K562 (cell line): ENCODE data around the gene SDK1. TPM values are rescaled to one million over a fixed set of nuclear protein-coding genes. Genes with fewer than 3 reads are reported as not detected.

ENCODE experiments used
- ATAC-seq: fragments of 200-7000 bp; cut with Tn5 transposase; 3 replicates; pipeline ENCODE4 v1.9.1; 2020; ENCODE audit warnings: moderate library complexity
- BruUV-seq: library from RNA; stranded (reverse); fragments of 400-500 nt; replicated peaks from 2 replicates; lab custom pipeline; 2021; lab: Mats Ljungman, UMichigan
- CTCF ChIA-PET: fragments of 300-600 bp; formaldehyde crosslinking; extraction: SDS; loops from one replicate; lab custom pipeline; 2021; ENCODE audit warnings: low intra/inter-chr PET ratio; lab: Yijun Ruan, JAX
- POLR2A ChIA-PET: fragments of 300-600, 350-650 bp; sonication (Branson Sonifier 250); formaldehyde crosslinking; extraction: SDS; loops from one replicate; lab custom pipeline; 2021; ENCODE audit warnings: antibody characterized with exemption, inconsistent platforms; lab: Yijun Ruan, JAX
- DNase-seq, 4 experiments: peaks; one replicate each; pipeline versions ENCODE4 v3.0.0 to v3.0.0-alpha.2; 2011 to 2018; ENCODE audit warnings: low spot score in 3 of 4, mixed read lengths in 3 of 4; ENCODE audit errors: extremely low read depth in 1 of 4
- FAIRE-seq: peaks from 2 replicates; lab custom pipeline; 2011; peaks lifted over from hg19 to GRCh38; lab: Jason Lieb, UNC
- H2AFZ ChIP-seq: 2 replicates; pipeline ENCODE4 v1.6.0; 2011; ENCODE audit warnings: low read depth, low read length, control low read depth, inconsistent platforms
- H3K27ac ChIP-seq: fragments of 200-600 bp; 3 replicates; pipeline ENCODE4 v1.8.0; 2011; ENCODE audit warnings: low read depth, mild to moderate bottlenecking, control low read depth, inconsistent platforms, low read length, moderate library complexity, mixed read lengths; ENCODE audit errors: extremely low read depth
- H3K27me3 ChIP-seq, 2 experiments: fragments of 300-600 bp in 1 of 2; 2 replicates in 1 of 2; 3 replicates in 1 of 2; pipeline versions ENCODE4 v1.6.0 to v1.8.0; 2011; ENCODE audit warnings: inconsistent platforms in 2 of 2, low read length in 2 of 2, mild to moderate bottlenecking in 1 of 2, mixed read lengths in 1 of 2, moderate library complexity in 1 of 2; ENCODE audit not compliant: control insufficient read depth in 2 of 2, insufficient read depth in 2 of 2
- H3K36me3 ChIP-seq: fragments of 300-600 bp; 3 replicates; pipeline ENCODE4 v1.8.0; 2011; ENCODE audit warnings: mild to moderate bottlenecking, low read length, inconsistent platforms; ENCODE audit not compliant: control insufficient read depth, insufficient read depth
- H3K4me1 ChIP-seq, 2 experiments: fragments of 200-600 bp in 1 of 2; replicated peaks in 1 of 2; 2 replicates in 1 of 2; 3 replicates in 1 of 2; pipeline versions ENCODE4 v1.5.1 to v1.8.0; 2011; ENCODE audit warnings: inconsistent platforms in 2 of 2, low read length in 2 of 2, mild to moderate bottlenecking in 1 of 2, mixed read lengths in 1 of 2, moderate library complexity in 1 of 2; ENCODE audit not compliant: control insufficient read depth in 2 of 2, insufficient read depth in 2 of 2
- H3K4me2 ChIP-seq: 2 replicates; pipeline ENCODE4 v1.6.1; 2011; ENCODE audit warnings: low read length, control low read depth, inconsistent platforms, mixed read lengths; ENCODE audit not compliant: insufficient read depth
- H3K4me3 ChIP-seq: fragments of 200-600 bp; sonication (generic), shearing (Covaris generic); 2 replicates; pipeline ENCODE4 v1.5.1; 2016; ENCODE audit warnings: control low read depth, inconsistent platforms
- H3K79me2 ChIP-seq: fragments of 200-600 bp; 3 replicates; pipeline ENCODE4 v1.8.0; 2011; ENCODE audit warnings: low read length, inconsistent platforms; ENCODE audit not compliant: control insufficient read depth, insufficient read depth
- H3K9ac ChIP-seq, 2 experiments: 2 replicates each; pipeline versions ENCODE4 v1.6.0 to v1.6.1; 2011; ENCODE audit warnings: low read depth in 2 of 2, low read length in 2 of 2, control low read depth in 1 of 2, inconsistent platforms in 1 of 2, mild to moderate bottlenecking in 1 of 2, mixed read lengths in 1 of 2; ENCODE audit not compliant: insufficient read depth in 1 of 2
- H3K9me1 ChIP-seq: one replicate; pipeline ENCODE4 v1.6.0; 2011; ENCODE audit warnings: inconsistent platforms, mild to moderate bottlenecking, low read length, moderate library complexity; ENCODE audit not compliant: control insufficient read depth, insufficient read depth
- H3K9me3 ChIP-seq: replicated peaks from 2 replicates; pipeline ENCODE4 v1.5.1; 2011; ENCODE audit warnings: low read depth, low read length, inconsistent platforms; ENCODE audit not compliant: control insufficient read depth, insufficient read depth
- H4K20me1 ChIP-seq: replicated peaks from 2 replicates; pipeline ENCODE4 v1.6.1; 2011; ENCODE audit warnings: low read length, inconsistent platforms, mixed read lengths; ENCODE audit not compliant: control insufficient read depth, insufficient read depth
- BRF1 ChIP-seq: IDR thresholded peaks from 3 replicates; pipeline ENCODE4 v1.6.1; 2011; ENCODE audit warnings: borderline replicate concordance, mild to moderate bottlenecking; ENCODE audit not compliant: insufficient read length; ENCODE audit errors: extremely low read depth
- COPS2 ChIP-seq: fragments of 450-650 bp; conservative IDR thresholded peaks from 2 replicates; pipeline ENCODE4 v1.6.1; 2016; ENCODE audit warnings: mild to moderate bottlenecking, moderate library complexity
- FOXJ2 ChIP-seq: fragments of 200-800 bp; sonication (Bioruptor generic); IDR thresholded peaks from 2 replicates; pipeline ENCODE4 v1.6.1; 2016; ENCODE audit warnings: missing genetic modification characterization, missing compliant biosample characterization
- KHSRP ChIP-seq: fragments of 450-650 bp; IDR thresholded peaks from 2 replicates; pipeline ENCODE4 v1.6.1; 2017
- MEF2A ChIP-seq: IDR thresholded peaks from 2 replicates; pipeline ENCODE4 v1.6.1; 2011; ENCODE audit warnings: low read depth, mild to moderate bottlenecking, low read length, moderate library complexity; ENCODE audit not compliant: control insufficient read depth
- PYGO2 ChIP-seq: fragments of 450-650 bp; IDR thresholded peaks from 2 replicates; pipeline ENCODE4 v1.6.1; 2016; ENCODE audit warnings: mild to moderate bottlenecking, missing genetic modification characterization, moderate library complexity, missing compliant biosample characterization
- SNIP1 ChIP-seq: fragments of 450-650 bp; IDR thresholded peaks from 2 replicates; pipeline ENCODE4 v1.7.1; 2017; ENCODE audit warnings: low read depth, mild to moderate bottlenecking
- SRSF7 ChIP-seq: fragments of 200-400 bp; formaldehyde crosslinking; optimal IDR thresholded peaks from 2 replicates; pipeline ENCODE3; 2017; ENCODE audit warnings: mild to moderate bottlenecking, low read depth, low read length
- TCF7 ChIP-seq: sonication (generic); IDR thresholded peaks from 2 replicates; pipeline ENCODE4 v1.6.1; 2016; ENCODE audit warnings: antibody characterized with exemption, borderline replicate concordance
- TCF7L2 ChIP-seq: fragments of 150-350 bp; IDR thresholded peaks from 2 replicates; pipeline ENCODE4 v1.6.1; 2016; ENCODE audit warnings: low read depth, mild to moderate bottlenecking, low read length, moderate library complexity
- ZNF696 ChIP-seq: fragments of 250-450 bp; sonication (Bioruptor Pico); conservative IDR thresholded peaks from 2 replicates; pipeline ENCODE4 v1.4.0; 2020; ENCODE audit warnings: mild to moderate bottlenecking, moderate library complexity
- WGBS: fragments of 100-300 bp; shearing (Covaris generic); methylation state at CpG from one replicate; pipeline ENCODE4 v1.1.6; 2016; ENCODE audit warnings: low coverage, mixed read lengths; ENCODE audit not compliant: insufficient coverage; ENCODE audit errors: missing lambda C conversion rate; 5-methylcytosine and 5-hydroxymethylcytosine counted together
- in situ Hi-C: fragments of 300-500 bp; cut with MboI; formaldehyde crosslinking; loops from 4 replicates; pipeline ENCODE4 v1.15.0; 2018; ENCODE audit warnings: inconsistent platforms, mixed read lengths
- intact Hi-C: fragments of 100-400 bp; cut with micrococcal nuclease; formaldehyde crosslinking; loops from 2 replicates; pipeline ENCODE4 v1.14.2; 2022
- polyA plus RNA-seq, 8 experiments: library from polyadenylated mRNA; depleted of rRNA in 4 of 8; stranded (reverse) in 5 of 8; unstranded in 3 of 8; fragments of >200 nt; fragmentation: Nextera tagmentation in 2 of 8; fragmentation: Illumina TruSeq in 1 of 8; extraction: Ambion mirVana in 2 of 8; extraction: Trizol in 1 of 8; gene quantifications; 2 replicates each; pipeline versions ENCODE4 v1.2.1 to v1.2.3, GENCODE V29; 2011 to 2014; ENCODE audit warnings: inconsistent platforms in 1 of 8, missing spikeins in 1 of 8
- total RNA-seq, 7 experiments: library from RNA; depleted of rRNA in 6 of 7; stranded (reverse); fragments of >200 nt in 6 of 7; fragmentation: Illumina TruSeq in 2 of 7; extraction: Trizol in 2 of 7; gene quantifications; 2 replicates each; pipeline versions ENCODE4 v1.2.1 to v1.2.3, GENCODE V29; 2011 to 2021; ENCODE audit warnings: low replicate concordance in 1 of 7
- TF ChIP-seq, protein P1 (sequence below): fragments of 250-450 bp; sonication (Bioruptor Pico); IDR thresholded peaks from 2 replicates; pipeline ENCODE4 v1.6.1; 2021; ENCODE audit warnings: mild to moderate bottlenecking

Gene SDK1
- total and polyA plus RNA-seq, 9 of the 15 experiments (the other 6 are each of a cell fraction or from before 2014, with no cell fraction given) = 0.16 TPM; not detected in 8

DNA sequence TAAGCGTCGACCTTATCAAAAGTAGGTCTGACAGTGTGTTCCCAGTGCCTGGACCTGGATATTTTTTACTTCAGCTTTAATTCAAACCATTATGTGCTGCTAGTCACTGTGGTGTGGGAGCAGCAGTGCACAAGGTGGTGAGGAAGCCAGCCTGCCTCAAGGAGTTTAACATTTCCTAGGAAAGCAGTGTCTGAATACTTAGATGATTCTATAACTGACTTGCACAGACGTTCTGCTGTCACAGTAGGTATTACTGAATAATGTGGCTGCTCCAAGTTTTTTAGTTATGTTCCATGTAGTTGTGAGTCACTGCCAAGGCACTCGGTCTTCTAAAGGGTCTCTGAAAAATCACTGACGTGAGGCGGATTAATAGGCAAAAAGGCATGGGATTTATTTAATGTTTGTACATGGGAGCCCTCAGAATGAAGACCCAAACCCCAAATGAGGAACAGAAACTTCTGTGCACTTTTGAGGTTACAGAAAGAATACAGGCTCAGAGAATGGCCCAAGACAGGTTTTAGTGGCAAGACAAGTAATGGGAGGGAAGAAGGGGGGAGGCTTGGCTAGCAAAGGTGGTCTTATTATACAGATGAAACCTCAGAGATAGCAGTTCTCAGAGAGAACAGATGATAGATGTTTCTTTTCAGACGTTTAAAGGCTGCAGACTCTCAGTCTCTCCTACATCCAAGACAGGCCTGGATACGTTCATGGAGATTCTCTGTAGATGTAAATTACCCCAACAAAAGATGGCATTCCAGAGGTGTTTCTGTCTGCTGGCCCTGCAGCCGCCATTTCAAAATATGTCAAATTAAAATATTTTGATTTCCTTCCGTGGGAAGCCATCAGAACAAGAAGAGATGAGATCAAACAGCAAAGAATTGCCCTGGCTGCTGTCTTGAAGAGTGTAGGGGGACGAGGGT is 209.3 kb downstream of the SDK1 start:
- Histone ChIP-seq H4K20me1 (no peaks in the 10 kb centered on the region), H3K9ac (no peak overlapping the region), H3K9me1 (no peaks in the 10 kb centered on the region), H3K27ac (no peak overlapping the region), H3K27me3 (no peaks in the 10 kb centered on the region), H3K4me2 (no peak overlapping the region), H3K9me3 (no peaks in the 10 kb centered on the region; the same call in 1 of the 2 replicates), H3K4me1 (no peaks in the 10 kb centered on the region), H2AFZ (no peak overlapping the region), H3K4me3 (no peak overlapping the region), H3K79me2 (no peaks in the 10 kb centered on the region), H3K36me3 (no peaks in the 10 kb centered on the region)
- in situ Hi-C loops (no loop called here), intact Hi-C loops (no loop called here)
- DNase-seq (no peak), ATAC-seq (no peak), FAIRE-seq (no peak)
- POLR2A ChIA-PET = no interaction called here
- TF ChIP-seq KHSRP = no peak
- TF ChIP-seq, protein P1, sequence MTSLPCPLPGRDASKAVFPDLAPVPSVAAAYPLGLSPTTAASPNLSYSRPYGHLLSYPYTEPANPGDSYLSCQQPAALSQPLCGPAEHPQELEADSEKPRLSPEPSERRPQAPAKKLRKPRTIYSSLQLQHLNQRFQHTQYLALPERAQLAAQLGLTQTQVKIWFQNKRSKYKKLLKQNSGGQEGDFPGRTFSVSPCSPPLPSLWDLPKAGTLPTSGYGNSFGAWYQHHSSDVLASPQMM (CRISPR knock-in tag) = no peak
- BruUV-seq = no TSS peak
- WGBS = under 1% methylated on average over 11 of the region's 11 CpGs
- CTCF ChIA-PET = no interaction called here

DNA sequence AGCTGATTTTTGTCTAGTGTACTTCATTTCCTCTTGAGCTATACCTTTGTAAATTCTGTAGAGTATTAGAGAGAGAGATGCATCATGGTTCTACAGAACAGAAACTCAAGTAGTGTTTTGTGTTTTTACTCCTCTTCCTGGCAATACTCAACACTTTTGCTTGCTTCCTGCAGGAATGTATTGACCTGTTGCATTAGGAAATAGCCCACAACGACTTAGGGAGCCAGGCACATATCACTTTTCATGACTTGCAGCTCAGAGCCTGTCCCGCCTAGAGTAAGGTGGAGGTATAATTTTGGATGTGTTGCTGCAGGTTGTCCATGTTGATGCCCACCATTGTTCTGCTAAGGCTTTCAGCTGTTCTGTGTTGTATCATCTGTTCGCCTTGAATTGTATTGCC is 216.3 kb downstream of the SDK1 start:
- Histone ChIP-seq H3K9me3 (no peaks in the 10 kb centered on the region), H3K4me3 (no peak overlapping the region), H4K20me1 (no peaks in the 10 kb centered on the region), H3K27ac (no peak overlapping the region), H3K9ac (no peak overlapping the region), H2AFZ (no peak overlapping the region), H3K27me3 (no peaks in the 10 kb centered on the region), H3K9me1 (no peaks in the 10 kb centered on the region), H3K79me2 (no peaks in the 10 kb centered on the region), H3K36me3 (no peaks in the 10 kb centered on the region), H3K4me2 (no peak overlapping the region), H3K4me1 (no peaks in the 10 kb centered on the region)
- no peak for TF ChIP-seq PYGO2
- no peak for TF ChIP-seq ZNF696
- no peak for TF ChIP-seq BRF1
- no peak for TF ChIP-seq MEF2A
- TF ChIP-seq COPS2 = no peak
- no peak for TF ChIP-seq TCF7L2
- no peak for TF ChIP-seq TCF7
- no peak for TF ChIP-seq SRSF7
- no peak for TF ChIP-seq FOXJ2
- no peak for TF ChIP-seq SNIP1
- CTCF ChIA-PET = no interaction called here
- no TSS peak for BruUV-seq
- WGBS = 0% methylated on average over 3 of the region's 3 CpGs
- intact Hi-C loops (no loop called here), in situ Hi-C loops (no loop called here)
- ATAC-seq (no peak), DNase-seq (no peak), FAIRE-seq (no peak)
- POLR2A ChIA-PET = no interaction called here
